GM21515 (cell line): ENCODE results near the gene PRKCZ.

Experiments used
- ATAC-seq: cut with Tn5 transposase; IDR thresholded peaks from one replicate; pipeline ENCODE4 v1.9.1; 2021; ENCODE audit not compliant: unreplicated experiment

The PRKCZ gene

DNA sequence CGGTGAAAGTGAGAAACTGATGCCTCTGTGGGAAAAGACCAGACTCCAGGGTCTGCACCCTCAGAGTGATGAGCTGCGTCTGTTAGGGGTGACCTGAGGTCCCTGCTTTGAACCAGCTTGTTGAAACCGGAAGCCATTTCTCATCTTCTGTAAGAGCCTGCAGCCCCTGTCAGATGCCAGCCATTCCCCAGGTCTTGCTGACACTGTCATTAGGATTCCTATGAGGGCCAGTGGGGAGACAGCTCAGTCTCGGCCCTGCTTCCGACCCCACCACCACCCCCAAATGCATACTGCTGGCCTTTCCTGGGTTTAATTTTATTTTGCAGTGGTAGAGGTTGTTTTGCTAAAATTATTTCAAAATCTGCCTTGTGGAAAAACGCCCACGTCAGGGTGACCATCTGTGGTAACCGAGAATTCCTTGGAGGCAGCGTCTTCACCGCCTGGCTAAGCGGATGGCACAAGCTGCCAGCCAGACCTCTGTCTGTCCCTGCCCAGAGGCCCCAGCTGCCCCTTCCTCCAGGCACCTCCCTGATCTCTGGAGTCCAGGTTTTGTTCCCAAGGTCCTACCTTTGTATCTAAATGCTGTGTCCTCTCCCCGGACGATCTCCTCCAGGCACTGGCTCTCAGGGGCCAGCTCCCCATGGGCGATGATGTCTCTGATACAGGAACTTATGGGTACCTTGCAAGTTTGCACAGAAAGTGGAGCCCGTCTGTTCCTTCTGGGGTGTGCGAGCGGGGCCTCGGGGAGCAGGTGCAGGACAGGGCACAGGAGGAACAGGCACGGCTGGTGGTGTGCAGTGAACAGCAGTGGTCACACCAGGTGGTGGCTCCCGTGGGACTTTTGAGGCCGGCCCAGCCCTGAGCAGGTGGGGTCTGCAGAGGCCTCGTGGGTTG lies 49.9 kb downstream of the PRKCZ start:
- ATAC-seq = no peak

DNA sequence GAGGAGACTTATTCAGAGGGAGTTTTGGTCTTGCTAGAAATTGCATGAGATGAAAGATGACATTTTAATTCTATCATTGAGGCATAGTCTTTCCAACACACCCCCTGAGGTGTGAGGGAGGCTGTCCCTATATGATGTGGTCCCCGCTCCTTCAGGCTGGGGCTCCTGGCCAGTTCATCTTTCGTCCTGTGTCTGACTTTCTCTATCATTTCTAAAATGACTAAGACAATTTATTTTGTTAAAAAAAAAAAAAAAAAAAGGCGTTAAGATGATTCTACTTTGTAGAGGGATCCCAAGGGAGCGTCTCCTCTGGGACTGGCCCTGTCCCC lies 50.5 kb downstream of the PRKCZ start:
- ATAC-seq = no peak

DNA sequence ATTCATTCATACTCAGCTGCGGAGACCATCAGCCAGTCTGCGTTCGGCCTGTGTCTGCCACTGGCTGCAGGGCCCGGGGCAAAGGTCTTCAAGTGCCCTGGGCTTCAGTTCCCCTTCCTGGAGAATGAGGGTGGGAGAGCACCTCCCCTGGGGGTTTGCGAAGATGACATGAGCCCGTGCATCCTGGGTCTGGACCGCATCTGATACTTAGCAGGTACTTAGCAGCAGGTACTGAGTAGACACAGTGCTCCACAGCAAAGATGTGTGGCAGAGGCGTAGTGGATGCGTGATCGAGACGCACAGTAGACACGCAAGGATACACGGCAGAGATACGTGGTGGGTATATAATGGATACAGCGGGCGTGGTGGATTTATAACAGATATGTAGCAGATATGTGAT lies 51.3 kb downstream of the PRKCZ start:
- ATAC-seq = no peak

DNA sequence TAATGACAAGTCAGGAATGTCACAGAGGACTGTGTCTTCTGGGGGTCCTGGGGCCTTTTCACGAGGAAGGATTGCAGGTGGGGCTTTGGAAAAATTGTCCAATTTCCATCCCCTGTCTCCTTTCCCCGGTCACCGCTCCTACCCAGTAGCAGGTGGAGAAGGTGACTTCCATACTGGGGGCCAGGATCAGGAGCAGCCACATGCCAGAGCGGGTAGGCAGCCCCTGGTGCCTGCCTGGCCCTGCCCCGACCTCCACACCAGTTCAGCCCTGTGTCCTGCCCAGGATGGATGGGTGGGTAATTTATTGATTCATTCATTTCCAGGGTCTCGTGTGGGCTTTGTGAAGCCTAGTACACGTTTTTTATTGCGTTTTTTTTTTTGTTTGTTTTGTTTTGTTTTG lies 51.7 kb downstream of the PRKCZ start:
- no peak for ATAC-seq

DNA sequence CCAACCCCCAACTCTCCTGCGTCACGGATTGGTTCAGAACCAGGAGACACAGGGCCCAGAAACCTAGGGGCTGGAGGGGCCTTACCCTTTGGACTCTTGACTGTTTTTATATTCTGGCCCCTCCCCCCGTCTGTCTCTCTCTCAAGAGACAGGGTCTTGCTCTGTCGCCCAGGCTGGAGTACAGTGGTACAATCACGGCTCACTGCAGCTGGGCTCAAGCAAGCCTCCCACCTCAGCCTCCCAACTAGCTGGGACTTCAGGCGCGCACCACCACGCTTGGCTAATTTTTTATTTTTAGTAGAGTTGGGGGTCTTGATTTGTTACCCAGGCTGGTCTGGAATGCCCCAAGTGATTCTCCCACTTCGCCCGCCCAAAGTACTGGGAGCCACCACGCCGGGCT lies 52.5 kb downstream of the PRKCZ start:
- no peak for ATAC-seq

DNA sequence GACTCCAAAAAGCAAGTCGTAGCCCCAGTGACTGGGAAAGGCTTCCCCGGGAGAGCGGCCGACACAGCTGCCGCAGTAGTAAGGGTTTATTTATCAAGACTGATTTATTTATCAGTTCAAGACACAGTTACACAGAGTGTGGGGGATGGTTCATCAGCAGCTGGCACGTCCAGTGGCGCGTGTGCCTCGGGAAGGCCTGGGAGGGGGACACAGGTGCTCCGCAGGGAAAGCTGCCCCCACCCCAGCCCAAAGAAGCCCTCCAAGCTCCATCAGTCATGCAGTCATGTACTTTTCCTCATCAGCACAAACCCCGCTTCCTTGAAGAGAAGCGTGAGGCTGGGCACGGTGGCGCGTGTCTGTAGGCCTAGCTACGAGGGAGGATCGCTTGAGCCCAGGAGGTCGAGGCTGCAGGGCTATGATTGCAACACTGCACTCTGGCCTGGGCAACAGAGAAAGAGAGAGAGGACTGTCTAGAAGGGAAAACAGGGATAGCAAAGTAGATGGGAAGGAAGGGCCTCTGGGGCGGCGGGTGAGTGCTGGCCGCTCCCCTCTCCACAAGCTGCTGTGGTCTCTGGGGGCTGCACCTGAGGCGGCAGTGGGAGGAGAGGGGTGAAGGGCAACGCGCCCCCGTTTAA lies 53.2 kb downstream of the PRKCZ start:
- no peak for ATAC-seq

DNA sequence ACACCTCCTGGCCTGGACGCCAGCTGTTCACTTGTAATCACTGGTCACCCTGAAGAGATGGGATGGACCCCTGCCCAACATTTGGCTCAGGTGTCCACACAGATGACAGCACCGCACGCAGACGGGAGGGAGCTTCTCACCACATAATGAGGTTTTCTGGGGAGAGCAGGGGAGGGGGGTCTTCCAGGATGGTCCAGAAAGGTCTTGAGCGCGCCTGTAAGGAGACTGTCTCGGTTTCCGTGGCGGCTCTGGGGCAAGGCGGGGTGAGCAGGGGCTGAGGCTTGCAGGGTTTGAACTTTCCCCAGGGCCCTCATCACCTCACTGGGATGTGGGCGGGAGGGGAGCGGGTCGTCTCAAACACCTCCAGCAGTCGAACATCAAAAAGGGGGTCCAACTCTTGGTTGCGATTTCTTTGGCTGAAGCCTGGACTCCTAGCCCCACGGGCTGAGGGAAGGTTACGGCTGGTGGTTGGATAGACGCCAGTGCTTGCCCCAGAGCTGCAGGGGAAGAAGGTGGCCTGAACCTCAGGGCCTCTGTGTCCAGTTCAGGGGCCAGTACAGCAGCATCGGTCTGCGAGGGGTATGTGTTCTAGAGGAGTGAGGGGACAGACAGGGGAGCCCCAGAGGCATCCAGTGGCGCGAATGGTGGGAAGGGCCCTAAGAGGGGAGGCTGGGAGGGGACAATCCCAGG lies 53.8 kb downstream of the PRKCZ start:
- no peak for ATAC-seq

DNA sequence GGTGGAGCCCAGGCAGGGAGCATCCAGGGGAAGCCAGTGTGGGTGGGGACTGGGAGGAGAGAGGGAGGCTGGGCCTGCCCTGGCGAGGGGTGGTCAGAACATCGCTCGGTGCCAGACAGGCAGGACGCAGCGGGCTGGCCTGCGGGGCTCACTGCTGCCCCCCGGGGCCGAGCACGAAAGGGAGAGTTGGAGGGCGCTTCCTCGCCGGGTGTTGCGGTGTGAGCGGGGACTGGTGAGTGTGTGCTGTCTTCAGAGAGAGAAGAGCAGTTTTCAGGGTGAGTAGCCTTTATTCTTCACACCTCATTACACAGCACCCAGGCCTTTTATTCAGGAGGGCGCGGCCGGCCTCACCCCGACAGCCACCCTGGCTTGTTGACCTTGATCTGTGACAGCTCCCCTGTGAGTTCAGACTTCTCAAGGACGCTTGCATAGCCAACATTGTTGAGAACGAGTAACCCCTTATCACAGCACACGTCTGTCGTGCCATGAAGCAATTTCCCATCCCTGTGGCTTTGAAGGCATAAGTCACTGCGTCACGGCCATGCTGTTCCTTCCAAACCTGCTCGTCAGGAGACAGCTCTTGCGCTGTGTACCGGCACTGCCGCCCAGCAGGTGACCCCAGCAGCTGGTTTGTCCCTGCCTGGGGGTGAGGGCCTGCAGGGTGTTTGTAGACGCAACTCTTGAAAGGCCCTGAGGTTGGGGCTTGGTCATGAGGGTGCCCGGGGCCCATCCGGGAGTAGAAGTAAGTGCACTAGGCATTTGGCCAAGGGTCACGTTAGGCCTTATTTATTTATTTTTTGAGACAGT lies 54.6 kb downstream of the PRKCZ start:
- ATAC-seq = no peak

DNA sequence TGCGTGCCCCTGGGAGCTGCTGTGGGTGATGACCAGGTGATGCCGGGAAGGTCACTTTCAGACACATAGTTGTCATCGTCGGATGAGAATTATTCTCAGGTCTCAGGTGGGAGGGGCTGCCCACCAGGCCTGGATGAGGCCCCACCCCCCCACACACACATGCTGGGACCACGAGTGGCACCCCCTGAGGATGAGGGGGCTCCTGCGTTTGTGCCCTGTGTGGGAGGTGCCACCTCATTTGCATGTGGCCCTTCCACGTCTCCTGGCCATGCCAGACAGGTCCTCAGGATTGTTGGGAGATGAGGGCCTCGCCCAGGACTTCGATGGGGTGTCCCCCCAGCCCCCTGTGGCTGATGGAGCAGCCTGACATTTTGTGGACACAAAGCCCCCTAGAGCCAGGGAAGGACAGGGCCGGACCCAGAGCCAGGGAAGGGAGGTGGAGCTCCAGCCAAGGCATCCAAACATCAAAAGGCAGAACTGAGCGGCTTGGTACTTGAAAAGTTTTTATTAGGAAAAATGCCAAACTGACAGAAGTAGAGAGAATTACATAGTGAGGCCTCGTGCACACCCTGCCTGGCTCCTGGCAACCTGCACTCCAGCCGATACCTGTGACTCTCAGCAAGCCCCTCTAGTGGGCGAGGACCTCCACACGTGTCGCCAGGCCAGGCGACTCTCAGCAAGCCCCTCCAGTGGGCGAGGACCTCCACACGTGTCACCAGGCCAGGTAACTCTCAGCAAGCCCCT lies 55.7 kb downstream of the PRKCZ start:
- ATAC-seq = no peak

DNA sequence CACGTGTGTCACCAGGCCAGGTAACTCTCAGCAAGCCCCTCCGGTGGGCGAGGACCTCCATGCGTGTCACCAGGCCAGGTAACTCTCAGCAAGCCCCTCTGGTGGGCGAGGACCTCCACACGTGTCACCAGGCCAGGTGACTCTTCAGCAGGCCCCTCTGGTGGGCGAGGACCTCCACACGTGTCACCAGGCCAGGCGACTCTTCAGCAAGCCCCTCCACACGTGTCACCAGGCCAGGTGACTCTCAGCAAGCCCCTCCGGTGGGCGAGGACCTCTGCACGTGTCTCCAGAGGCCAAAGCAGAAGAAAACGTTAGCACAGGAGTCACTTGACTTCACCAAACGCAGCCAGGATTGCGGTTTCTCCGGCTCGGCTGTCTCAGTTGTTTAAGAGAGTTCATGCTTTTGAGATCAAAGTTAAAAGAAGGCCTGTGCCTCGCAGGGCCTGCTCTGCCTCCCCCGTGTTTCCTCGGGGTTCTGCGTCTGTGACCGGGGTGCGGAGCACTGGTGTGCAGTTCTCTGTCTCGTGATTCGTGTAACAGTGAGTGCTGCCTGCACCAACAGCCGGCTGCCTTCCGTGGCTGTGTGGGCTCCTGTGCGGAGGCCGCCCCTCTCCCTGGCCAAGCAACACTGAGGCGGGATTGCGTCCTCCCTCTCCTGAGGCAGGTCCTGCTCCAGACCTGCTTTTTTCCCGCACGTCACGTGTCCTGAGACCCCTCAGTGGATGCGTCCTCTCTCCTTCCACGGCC lies 56.6 kb downstream of the PRKCZ start:
- ATAC-seq = no peak

DNA sequence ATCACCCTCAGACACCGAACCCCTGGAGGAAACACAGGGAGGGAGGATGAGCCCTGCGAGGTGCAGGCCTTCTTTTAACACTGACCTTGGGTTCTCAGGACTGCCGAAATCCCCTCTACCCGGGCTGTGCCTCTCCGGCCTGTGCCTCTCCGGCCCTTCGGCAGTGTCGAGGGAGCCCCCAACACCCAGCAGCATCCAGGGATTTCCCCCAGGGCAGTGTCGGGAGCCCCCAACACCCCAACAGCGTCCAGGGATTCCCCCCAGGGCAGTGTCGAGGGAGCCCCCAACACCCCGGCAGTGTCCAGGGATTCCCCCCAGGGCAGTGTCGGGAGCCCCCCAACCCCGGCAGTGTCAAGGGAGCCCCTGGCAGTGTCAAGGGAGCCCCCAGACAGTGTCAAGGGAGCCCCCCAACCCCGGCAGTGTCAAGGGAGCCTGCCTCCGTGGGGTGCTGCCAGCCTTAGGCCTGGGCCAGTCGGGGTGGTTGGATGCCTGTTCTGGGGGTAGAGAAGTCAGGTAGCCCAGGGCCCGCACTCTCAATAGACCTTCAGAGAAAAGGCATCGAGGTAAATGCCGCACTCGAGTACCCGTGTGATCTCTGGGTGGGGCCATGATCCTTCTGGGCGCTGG lies 57.5 kb downstream of the PRKCZ start:
- no peak for ATAC-seq

DNA sequence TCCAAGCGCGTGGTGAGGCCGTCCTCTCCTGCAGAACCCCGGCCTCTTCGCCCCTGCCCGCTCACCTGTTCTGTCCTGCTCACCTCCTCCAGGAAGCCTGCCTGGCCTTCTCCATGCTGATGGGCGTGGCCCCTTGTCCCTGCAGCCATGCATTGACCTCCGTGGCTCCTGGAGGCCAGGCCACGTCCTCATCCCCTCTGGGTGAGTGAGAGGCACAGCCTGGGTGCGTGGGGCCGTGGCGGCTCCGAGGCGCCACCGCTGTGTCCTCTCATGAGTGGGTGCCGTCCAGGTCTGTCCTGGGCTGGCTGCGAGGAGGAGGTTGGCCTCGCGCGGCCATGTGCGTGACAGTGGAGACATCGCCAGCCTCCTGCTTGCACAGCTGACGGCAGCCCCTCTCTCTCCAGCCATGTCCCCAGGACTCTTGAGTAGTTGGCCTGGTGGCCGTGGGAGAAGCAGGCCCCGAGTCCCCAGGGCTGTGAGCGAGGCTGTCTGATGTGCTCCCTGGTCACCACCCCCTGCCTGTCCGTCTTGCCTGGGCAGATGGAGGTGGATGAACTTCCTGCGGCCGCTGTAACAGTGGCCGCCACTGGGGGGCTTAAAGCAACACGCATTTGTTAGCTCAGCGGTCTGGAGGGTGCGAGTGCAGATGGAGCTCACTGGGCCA lies 58.1 kb downstream of the PRKCZ start:
- ATAC-seq = no peak

DNA sequence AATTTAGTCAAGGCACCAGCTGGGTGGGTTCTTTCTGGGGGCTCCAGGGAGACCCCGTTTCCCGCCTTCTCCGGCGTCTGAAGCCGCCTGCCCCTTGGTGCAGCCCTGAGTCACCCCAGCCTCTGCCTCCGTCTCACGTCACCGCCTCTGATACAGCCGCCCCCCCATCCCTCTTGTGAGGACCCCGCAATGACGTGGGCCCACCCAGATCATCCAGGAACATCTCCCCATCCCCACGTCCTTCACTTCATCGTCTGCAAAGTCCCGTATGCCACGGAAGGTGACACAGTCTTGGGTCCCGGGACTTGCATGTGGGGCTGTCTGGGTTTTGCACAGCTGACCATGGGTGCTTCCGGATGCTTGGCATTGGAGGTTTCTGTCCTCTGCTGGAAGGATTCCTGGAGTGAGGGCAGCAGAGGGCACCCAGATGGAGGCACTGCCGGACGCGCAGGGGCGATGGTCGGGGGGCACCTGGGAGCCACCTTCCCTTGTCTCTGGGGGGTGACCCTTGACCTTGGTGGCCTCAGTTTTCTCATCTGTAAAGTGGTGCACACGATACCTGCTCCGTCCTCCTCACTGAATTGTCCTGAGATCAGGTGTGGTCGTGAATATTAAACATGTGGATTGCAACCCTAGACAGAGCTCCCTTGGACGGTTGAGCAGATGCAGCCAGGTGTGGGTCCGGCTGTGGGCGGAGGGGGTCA lies 58.8 kb downstream of the PRKCZ start:
- no peak for ATAC-seq

DNA sequence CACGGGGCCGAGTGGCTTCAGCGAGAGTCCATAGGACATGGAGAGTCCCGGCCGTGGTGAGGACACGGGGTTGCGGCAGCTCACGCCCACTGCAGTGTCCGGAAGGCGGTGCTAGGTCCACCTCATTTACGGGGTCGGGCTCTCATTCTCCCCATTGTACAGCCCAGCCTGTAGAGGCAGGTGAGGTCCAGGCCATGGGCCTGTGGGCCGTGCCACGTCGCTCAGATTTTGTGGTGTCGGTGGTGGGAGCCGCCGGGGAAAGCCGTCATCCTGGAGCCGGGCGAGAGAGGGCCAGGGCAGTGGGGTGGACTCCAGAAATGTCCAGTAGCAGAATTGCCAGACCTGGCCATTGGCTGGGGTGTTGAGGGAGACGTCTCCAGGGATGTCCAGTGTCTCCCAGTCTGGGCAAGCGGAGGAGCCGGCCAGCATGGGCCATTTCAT lies 59.4 kb downstream of the PRKCZ start:
- ATAC-seq = no peak

DNA sequence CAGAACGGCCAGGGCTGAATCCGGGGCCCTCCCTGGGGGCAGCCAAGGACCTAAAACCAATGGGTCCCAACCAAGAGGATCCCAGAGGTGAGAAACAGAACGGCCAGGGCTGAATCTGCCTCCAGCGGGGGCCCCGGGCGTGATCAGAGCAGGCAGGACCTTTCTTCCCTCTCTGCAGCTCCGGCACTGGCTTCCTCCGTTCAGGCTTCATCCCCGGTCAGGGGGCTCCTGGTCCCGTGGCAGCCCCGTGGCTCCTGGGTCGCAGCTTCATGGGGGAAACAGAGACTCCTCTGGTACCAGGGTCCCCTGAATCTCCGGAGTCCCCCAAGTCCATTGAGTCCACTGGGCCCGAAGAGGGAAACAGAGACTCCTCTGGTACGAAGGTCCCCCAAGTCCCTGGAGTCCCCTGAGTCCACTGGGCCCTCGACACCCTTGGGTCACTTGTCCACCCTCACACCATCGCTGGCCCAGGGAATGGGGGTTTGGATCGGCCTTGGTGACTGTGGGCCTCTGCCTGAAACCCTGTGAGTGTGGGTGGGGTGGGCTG lies 60.1 kb downstream of the PRKCZ start:
- no peak for ATAC-seq

DNA sequence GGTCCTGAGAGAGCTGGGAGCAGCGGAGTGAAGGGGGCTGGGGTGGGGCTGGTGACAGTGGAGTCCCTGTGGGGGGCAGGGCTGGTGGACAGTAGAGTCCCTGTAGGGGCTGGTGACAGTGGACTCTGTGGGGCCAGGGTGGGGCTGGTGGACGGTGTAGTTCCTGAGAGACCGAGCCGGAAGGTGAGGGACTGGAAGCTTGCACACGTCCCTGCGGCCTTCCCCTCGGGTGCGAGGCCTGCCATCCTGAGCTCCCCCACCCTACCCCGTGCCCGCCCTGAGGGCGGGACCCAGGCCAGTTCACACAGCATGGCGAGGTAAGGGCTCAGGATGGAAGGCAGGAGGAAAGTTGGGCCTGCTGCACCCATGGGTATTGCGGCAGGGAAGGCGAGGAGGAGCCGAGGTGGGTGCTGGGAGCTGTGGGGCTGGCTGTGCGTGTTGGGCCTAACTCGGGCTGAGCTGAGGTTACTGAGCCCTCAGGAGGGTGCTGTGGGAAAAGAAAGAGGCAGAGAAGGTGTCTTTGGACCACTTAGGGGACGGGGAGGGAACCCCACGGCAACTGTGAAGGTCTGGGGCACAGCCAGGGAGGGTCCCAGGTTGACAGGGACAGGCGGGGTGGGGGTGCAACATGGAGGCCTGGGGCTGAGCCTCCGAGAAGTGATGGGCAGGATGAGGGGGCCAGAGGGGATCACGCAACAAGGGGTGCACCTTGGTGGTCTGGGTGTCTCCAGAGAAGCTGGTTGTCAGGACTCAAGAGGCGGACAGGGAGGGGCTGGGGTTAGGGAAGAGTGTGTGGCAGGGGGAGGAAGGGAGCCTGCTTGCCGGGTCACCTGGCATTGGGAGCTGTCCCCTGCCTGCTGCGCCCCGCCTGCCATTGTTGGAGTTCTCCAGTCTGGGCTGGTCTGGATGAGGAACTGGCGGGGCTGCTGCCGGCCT lies 60.8 kb downstream of the PRKCZ start:
- no peak for ATAC-seq

DNA sequence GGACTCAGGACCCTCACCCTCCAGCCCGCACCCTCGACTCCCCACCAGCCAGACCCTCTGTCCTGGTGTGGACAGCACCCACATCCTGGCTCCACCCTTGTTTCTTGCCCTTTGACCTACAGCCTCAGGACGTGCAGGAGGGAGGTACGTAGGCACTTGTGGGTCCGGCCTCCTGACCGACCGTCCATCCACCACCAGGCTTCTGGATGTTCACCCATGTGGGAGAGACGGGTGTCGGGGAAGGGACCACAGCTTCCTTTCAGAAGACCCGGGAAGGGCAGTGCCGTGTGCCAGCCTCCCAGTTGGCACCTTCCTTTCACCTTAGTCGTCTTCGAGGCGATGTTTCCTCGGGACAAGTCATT lies 61.4 kb downstream of the PRKCZ start:
- no peak for ATAC-seq
